Measurements from ENCODE around the gene NACC1. TPM values are rescaled to one million over a fixed set of nuclear protein-coding genes. Genes with fewer than 3 reads are reported as not detected.

The NACC1 gene
- total and polyA plus RNA-seq, 2 experiments from 2014 or later = 12.4 to 260 TPM

- Histone ChIP-seq H3F3A (replicated peaks; ENCODE audit: low read depth) (peaks cover 9% of the 10 kb centered on the region; the same call in 1 of the 2 replicates), H3K4me1 (ENCODE audit: insufficient read depth) (peaks cover 25% of the 10 kb centered on the region), H4K20me1 (replicated peaks; ENCODE audit: insufficient read depth) (no peaks in the 10 kb centered on the region), H3K4me3 (no peak overlapping the region), H3K36me3 (ENCODE audit: insufficient read depth) (no peaks in the 10 kb centered on the region), H2AFZ (no peak overlapping the region), H3K79me2 (replicated peaks; ENCODE audit: insufficient read depth) (no peaks in the 10 kb centered on the region), H3K27me3 (ENCODE audit: insufficient read depth) (peaks cover 23% of the 10 kb centered on the region), H3K4me2 (no peak overlapping the region), H3K9me2 (ENCODE audit: insufficient read depth) (no peaks in the 10 kb centered on the region), H3K27ac (ENCODE audit: low read depth) (no peak overlapping the region)
- Mint-ChIP-seq H3K4me1 (peaks cover 30% of the 10 kb centered on the region), H3K36me3 (ENCODE audit: low read depth) (no peaks in the 10 kb centered on the region), H3K27ac (no peak overlapping the region), H3K27me3 (ENCODE audit: insufficient read depth, low read depth, poor library complexity) (peaks cover 36% of the 10 kb centered on the region), H3K4me3 (no peak overlapping the region), H3K9me3 (no peaks in the 10 kb centered on the region; the same call in 2 of the 3 replicates)
- DNase-seq (ENCODE audit: low spot score) = peak; percentile 89
- peak; percentile 79 for ATAC-seq
- TF ChIP-seq POLR2AphosphoS5 (IDR thresholded peaks at IDR 0.05; ENCODE audit: low read depth) (no peak), CTCF (conservative IDR thresholded peaks at IDR 0.05; ENCODE audit: low read depth in 2 of 2) (peak; percentile 44 to 66)
These were observed 28.8 kb upstream of the NACC1 start for GRCh38 chr19:13089139-13089856.

- no peak for DNase-seq (ENCODE audit: low spot score)
- Mint-ChIP-seq H3K4me3 (no peak overlapping the region), H3K27ac (no peak overlapping the region), H3K27me3 (ENCODE audit: insufficient read depth, low read depth, poor library complexity) (peaks cover 39% of the 10 kb centered on the region), H3K4me1 (peaks cover 35% of the 10 kb centered on the region), H3K36me3 (ENCODE audit: low read depth) (no peaks in the 10 kb centered on the region), H3K9me3 (no peaks in the 10 kb centered on the region; the same call in 2 of the 3 replicates)
- no peak for ATAC-seq
- no peak overlapping the region for H3K27ac ChIP-seq (ENCODE audit: low read depth)
- H3K4me3 ChIP-seq = no peak overlapping the region
- H2AFZ ChIP-seq = no peak overlapping the region
- no peaks in the 10 kb centered on the region for H4K20me1 ChIP-seq (replicated peaks; ENCODE audit: insufficient read depth)
- peaks cover 13% of the 10 kb centered on the region; the same call in 1 of the 2 replicates for H3F3A ChIP-seq (replicated peaks; ENCODE audit: low read depth)
- H3K27me3 ChIP-seq (ENCODE audit: insufficient read depth) = peaks cover 30% of the 10 kb centered on the region
- H3K79me2 ChIP-seq (replicated peaks; ENCODE audit: insufficient read depth) = no peaks in the 10 kb centered on the region
- no peaks in the 10 kb centered on the region for H3K9me2 ChIP-seq (ENCODE audit: insufficient read depth)
- H3K4me2 ChIP-seq = no peak overlapping the region
- peaks cover 31% of the 10 kb centered on the region for H3K4me1 ChIP-seq (ENCODE audit: insufficient read depth)
- H3K36me3 ChIP-seq (ENCODE audit: insufficient read depth) = no peaks in the 10 kb centered on the region
- TF ChIP-seq ZNF331 (CRISPR knock-in tag; IDR thresholded peaks at IDR 0.05; ENCODE audit: low read depth) (no peak), EZH2phosphoT487 (IDR thresholded peaks at IDR 0.05; ENCODE audit: unreplicated experiment) (no peak), ETS1 (IDR thresholded peaks at IDR 0.05) (no peak), ZNF114 (CRISPR knock-in tag; IDR thresholded peaks at IDR 0.05) (no peak), ZNF462 (CRISPR knock-in tag; IDR thresholded peaks at IDR 0.05) (no peak), NANOG (IDR thresholded peaks at IDR 0.05; ENCODE audit: borderline replicate concordance) (no peak), JUNB (IDR thresholded peaks at IDR 0.05; ENCODE audit: unreplicated experiment) (no peak)
These were observed 28.1 kb upstream of the NACC1 start for GRCh38 chr19:13089857-13090507.

Data from GM23338 (cell line).